Measurements from ENCODE around the gene RAPGEF3. TPM values are rescaled to one million over a fixed set of nuclear protein-coding genes. Genes with fewer than 3 reads are reported as not detected.

The RAPGEF3 gene
- total and polyA plus RNA-seq, 9 of the 15 experiments (the other 6 are each of a cell fraction or from before 2014, with no cell fraction given) = 0.03 to 0.78 (median 0.37) TPM; not detected in 1

- peak; percentile 77; the same call in 1 of the 2 replicates for TF ChIP-seq HBP1 (CRISPR knock-in tag; IDR thresholded peaks at IDR 0.05)
- TF ChIP-seq SMC3 (conservative IDR thresholded peaks at IDR 0.05; ENCODE audit: insufficient read depth, low read depth, low read length) = no peak
- TF ChIP-seq ZNF785 (CRISPR knock-in tag; IDR thresholded peaks at IDR 0.05) = no peak
- peak; percentile 41; the same call in 1 of the 2 replicates for TF ChIP-seq HLTF (IDR thresholded peaks at IDR 0.05)
- TF ChIP-seq SMARCA4 (IDR thresholded peaks at IDR 0.05) = peak; percentile 58; the same call in 1 of the 2 replicates
- TF ChIP-seq UBTF (IDR thresholded peaks at IDR 0.05; ENCODE audit: borderline replicate concordance in 1 of 2, low read depth in 2 of 2, low read length in 2 of 2) = peak in 1 of 2 experiments; percentile 71; a peak in 2 of 4 replicates
- TF ChIP-seq KAT7 (CRISPR knock-in tag; IDR thresholded peaks at IDR 0.05; ENCODE audit: borderline replicate concordance) = peak; percentile 52; the same call in 1 of the 2 replicates
- TF ChIP-seq KLF6 (CRISPR knock-in tag; IDR thresholded peaks at IDR 0.05; ENCODE audit: borderline replicate concordance) = no peak
- TF ChIP-seq ZSCAN32 (CRISPR knock-in tag; IDR thresholded peaks at IDR 0.05) = no peak
- peak; percentile 96 for TF ChIP-seq CTCFL (IDR thresholded peaks at IDR 0.05; ENCODE audit: borderline replicate concordance, insufficient read depth, low read depth, low read length, poor library complexity, severe bottlenecking)
- TF ChIP-seq ZC3H4 (CRISPR knock-in tag; IDR thresholded peaks at IDR 0.05; ENCODE audit: borderline replicate concordance) = no peak
- no peak for TF ChIP-seq ZNF124 (CRISPR knock-in tag; IDR thresholded peaks at IDR 0.05)
- peak in 1 of 2 experiments; percentile 85; a peak in 2 of 4 replicates for TF ChIP-seq MLLT1 (IDR thresholded peaks at IDR 0.05)
- peak; percentile 18; the same call in 1 of the 2 replicates for TF ChIP-seq L3MBTL2 (IDR thresholded peaks at IDR 0.05)
- TF ChIP-seq MTA2 (IDR thresholded peaks at IDR 0.05; ENCODE audit: low read depth) = no peak
- 0 out of 2 replicates have a peak, but pooled peaks have one; percentile 61 for TF ChIP-seq SAFB (IDR thresholded peaks at IDR 0.05; ENCODE audit: borderline replicate concordance, low read depth, low read length)
- TF ChIP-seq SNAPC5 (CRISPR knock-in tag; IDR thresholded peaks at IDR 0.05) = no peak
- no peak for TF ChIP-seq TSC22D4 (tag; IDR thresholded peaks at IDR 0.05)
Observed at GRCh38 chr12:47773062-47773857, 14.6 kb upstream of the RAPGEF3 start, which contains the start of gene SLC48A1 (continued).
